Measurements from ENCODE around the gene ADAM33.

ADAM33 gene

DNA sequence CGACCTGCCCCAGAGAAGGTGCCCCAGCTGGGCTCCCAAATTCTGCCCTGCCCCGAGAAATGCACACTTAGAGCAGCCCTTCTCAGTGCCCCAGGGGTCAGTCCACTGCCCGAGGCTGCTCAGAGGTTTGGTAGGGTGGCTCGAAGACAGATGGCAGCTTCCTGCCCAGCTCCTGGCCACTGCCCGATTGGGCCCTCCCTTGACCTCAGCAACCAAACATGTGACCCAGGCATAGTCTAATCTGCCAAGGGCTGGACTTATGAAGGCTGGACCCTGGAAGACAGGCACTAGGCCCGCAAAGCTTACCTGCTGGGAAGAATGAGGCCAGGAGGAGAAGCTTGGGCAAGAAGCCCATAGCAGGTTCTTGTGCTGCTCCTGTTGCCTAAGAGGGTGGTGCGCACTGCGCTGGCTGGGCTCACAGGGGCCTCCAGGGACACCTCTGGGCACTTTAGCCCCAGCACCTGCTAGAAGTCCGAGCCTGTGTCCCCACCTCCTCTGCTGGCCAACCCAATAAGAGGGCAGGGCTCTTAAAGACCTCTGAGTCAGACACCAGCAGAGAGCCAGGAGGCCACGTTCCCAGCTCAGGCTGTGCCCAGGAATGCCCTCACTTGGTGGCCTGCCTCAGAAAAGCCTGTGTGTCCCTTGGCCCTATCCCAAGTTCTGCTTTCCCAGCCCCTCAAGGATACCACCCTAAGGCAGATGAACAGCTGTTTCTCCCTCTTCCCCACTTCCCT, 25.1 kb upstream of the ADAM33 start:
- no peak for DNase-seq

DNA sequence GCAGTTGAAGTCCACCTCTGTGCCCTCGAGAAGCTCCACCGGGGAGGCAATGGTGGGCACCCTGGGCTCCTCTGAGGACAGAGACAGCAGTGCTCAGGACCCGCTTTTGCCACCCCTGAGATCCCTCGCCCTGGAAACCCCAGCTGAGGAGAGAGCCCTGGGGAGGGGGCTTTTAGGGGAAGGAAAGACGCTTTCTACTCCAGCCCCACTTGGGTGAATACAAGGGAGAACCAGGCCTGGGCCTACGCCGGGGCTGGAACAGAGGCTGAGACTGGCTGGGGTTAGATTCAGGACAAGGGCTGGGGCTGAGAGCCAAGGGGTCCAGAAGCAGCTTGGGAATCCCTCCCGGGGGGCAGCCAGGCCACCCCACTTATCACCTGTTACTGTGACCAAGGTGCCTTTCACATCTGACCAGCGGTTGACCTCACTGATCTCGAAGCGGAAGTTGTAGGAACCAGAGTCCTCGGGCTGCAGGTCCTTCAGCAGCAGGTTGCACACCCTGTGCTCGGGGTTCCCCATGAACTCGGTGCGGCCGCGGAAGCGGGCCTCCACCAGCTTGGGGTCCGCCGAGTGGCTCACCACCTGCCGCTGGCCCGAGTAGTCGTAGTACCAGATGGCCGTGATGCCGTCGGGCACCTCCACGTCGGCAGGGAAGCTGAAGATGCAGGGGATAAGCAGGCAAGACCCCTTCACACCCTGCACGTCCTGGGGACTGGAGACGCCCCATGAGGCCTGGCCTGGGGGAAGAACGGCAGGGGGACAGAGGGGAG, 24.3 kb upstream of the ADAM33 start:
- DNase-seq, result no peak

DNA sequence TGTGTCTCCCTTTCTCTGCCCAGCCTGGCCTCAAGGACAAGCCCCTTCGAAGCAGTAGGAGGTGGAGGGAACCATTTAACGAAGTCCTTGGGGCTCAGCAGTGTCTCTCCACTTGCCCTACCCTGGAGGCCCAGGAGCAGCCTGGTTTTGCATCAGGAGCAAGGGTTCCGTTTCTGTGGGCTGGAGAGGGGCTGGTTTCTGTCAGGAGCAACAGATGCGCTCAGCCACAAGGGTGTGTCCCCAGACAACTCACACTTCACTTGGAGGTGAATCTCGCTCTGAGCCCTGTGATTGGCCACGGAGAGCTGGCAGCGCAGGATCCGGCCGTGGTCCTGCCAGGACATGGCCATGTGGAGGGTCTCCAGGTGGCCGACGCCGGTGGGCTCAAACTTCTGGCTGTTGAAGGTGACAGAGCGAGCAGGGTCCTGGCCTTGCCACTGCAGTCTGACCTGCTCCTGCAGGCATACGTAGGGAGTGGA, 23.7 kb upstream of the ADAM33 start:
- no peak for DNase-seq

DNA sequence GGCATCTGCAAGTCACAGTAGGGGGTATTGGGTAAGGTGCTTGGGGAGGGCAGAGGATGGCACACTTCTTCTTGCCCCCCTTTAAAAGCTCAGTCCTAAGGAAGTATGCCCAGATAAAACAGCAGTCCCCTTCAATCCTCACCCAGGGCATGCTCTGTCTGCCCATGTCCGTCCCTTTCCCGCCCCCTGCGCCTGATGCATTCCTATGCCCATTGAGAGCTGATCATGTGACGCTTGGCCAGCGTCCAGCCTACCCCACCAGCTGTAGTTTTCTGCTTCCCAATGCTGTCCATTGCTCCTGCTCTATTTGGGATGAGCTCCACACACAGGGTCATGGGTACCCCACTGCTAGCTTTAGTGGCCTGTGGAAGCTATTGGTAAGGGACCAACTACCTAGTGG, 22.3 kb upstream of the ADAM33 start:
- DNase-seq, result no peak

DNA sequence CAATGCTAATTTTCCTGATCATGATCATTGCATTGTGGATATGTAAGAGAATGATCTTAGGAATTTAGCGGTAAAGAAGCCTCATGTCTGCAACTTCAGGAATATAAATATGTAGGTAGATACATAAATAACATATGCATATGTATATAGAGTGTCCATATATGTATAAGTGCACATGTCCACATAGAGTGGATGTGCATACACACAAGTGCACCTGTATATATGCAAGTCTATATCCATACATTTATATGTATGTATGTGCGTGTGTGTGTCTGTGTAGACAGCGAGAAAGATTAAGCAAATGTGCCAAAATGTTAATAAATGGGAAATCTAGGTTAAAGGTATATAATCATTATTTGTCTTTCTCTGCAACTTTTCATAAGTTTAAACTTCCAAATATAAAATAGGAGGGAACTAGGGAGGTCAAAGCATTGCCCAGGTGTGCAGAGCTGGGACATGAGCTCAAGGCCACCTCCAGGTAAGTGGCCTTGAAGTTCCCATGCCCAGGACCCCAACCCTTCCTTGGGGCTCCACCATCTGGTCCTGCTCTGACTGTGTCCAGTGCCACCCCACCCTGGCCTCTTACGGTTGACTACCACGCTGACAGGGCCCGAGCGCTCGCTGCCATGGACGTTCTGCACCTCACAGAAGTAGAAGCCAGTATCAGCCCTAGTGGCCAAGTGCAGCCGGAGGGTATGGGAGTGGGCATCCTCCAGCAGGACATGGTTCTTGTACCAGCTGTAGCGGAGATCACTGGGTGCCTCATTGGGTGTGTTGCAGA, 21.0 kb upstream of the ADAM33 start:
- no peak for DNase-seq

DNA sequence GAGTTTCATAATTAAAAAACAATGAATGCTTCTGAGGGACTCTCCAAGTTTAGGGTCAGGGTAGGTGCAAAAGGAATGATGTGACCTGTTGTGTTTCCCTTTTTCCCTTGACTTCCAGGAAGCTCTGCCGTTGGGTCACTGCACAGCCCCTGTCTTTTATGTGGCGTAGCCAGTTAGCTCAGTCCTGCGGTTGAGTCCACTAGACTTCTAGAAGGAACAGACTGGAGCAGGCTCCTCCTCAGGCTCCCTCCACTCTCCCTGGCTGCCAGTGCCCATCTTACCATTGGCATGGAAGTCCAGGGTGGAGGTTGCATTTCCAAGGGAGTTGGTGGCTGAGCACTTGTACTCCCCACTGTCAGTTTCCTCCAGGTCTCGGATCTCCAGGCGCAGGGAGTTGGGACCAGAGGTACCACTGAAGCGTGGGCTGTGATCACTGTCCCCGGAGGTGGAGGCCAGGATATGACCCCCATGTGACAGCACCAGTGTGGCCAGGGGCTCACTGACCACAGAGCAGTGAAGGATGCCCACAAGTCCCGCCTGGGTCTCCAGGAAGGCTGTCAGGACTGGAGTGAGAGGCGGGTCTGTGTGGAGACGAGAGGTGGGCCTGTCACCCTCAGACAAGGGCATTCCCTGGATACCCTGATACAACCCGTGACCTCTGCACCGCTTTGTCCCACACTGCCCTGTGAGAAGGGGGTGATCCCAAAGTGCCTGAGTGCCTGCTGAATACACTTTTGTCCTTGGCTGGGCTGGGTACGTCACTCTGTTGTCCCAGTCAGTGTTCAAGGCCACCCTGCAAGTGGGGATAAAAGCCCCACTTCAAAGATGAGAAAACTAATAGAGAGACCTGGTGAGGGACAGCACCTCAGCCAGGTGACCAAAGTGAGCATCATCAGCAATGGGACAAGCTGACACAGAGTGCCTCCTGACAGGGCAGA, 19.5 kb upstream of the ADAM33 start:
- no peak for DNase-seq

DNA sequence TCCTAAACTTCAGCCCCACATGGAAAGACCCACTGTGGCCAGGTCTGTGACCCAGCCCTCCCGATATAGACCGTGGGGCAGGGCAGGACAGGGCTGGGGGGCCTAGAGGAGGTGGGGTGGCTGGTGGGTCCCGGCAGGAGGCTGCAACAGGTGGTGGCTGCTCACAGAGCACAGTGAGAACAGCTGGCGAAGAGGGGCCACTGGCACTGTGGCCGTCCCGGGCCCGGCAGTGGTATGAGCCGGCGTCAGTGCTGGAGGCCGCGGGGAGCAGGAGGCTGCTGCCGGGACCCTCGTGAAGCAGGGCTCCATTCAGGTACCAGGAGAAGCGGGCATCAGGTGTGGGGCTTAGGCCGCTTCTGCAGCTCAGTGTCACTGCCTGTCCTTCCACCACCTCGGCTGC, 17.2 kb upstream of the ADAM33 start:
- no peak for DNase-seq

DNA sequence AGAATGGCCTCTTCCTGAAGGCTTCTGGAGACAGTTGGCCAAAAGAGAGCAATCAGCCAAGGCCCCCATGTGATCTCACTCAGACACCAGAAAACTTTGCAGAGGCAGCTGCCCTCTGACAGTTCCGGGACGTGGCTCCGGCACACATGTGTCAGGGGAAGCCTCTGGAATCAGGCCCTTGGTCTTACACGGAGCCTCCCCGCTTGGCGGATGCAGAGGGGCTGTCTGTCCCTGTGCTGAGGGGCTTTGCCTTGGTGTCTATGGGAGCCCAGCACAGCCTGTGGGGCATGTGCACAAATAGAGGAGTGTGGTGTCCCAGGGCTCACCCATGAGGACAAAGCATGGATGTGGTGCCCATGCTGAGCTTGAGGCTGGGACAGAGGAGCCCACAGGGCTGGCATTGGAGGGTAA, 16.8 kb upstream of the ADAM33 start:
- no peak for DNase-seq

DNA sequence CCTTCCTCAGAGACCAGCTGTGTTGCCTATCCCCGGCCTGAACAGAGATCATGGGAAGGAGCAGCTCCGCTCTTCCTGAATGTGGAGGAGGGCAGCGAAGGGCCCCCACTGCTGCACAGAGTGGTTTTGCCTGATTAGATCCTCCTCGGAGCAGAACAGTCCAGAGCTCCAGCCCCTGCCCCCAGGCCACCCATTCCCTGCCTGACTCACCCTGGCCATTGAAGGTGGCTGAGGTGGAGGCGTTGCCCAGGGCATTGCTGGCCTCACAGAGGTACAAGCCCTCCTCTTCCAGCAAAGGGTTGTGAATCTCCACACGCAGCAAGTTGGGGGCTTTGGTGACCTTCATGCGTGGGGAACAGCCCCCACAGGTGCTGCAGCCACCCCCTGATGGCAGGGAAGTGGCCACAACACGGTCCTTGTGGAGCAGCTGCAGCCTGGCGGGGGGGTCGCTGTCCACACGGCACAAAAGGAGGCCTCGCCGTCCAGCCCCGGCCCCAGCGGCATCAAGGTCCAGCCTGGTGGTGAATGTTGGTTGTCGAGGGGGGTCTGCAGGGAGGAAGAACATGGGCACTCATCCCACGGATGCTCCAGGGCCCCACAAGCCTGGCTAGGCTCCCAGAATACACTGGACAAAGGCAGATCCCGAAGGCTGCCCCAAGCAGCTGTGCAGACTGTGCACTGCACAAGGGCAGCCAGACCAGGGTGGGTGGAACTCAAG, 15.9 kb upstream of the ADAM33 start:
- DNase-seq, result no peak

DNA sequence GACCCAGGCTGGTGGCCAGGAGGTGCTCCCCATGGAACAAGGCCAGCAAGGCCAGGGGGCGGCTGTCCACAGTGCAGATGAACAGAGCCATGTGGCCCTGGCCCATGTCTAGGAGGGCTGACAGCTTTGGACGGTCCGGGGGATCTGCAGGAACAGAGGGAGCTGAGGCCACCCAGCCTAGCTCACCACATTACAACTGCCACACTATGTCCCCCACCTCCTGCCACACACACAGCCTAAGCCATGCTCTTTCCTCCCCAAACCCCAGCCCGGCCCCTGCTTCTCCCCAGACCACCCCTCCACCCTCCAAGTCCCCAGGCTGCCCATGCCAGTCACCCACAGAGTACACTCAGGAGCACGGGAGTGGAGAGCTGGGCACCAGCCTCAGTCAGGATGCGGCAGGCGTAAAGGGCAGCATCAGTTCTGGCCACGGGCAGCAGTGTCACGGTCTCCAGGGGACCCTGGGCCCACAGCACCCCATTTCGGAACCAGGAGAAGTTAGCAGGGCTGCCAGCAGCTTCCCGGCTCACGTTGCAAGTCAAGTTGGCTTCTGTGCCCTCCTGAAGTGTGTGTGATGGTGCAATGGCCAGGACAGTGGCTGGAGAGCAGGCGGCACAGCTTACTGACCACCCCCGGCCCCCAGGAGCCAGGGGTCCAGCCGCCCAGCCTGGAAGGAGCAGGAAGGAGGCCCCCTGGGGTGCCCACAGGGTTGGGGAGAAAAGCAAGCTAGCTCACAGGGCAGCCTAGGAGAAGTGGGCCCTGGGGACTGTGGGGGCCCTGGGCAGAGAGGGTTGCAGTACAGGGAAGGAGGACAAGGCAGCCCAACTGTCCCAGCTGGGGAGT, 15.2 kb upstream of the ADAM33 start:
- DNase-seq, result no peak

DNA sequence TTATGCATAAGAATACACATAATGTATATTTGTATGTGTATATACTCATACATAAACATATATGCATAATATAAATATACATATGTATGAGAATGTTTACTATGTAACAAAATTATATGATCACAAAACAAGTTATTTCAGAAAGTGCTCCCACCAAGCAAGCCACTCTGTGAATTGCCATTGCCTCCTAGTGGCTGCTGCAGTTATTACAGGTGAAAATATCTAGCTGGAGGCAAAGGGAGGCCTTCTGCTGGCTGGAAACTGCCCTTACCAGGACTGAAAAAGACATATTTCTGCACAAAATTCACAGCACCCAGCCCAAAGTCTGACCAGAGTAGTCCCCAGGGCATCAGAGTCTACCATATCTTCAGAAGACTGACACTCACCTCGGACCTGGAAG, 14.4 kb upstream of the ADAM33 start:
- no peak for DNase-seq

DNA sequence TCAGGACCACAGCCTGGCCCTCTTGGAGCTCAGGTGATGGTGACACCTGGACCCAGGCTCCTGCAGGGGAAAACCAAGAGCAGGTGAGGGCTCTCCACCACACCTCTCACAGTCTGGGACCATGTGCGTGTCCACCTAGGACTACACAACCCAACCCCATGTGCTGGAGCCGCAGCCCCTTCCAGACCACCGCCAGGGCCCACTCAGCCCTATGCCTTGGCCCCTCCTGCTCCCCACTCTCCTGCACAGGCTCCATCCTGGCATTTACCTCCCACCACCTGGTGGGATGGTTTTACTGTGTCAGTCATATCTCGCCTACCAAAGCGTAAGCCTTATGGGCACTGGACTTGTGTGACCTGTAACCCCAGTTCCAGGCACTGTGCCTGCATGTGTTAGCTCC, 13.1 kb upstream of the ADAM33 start:
- no peak for DNase-seq

DNA sequence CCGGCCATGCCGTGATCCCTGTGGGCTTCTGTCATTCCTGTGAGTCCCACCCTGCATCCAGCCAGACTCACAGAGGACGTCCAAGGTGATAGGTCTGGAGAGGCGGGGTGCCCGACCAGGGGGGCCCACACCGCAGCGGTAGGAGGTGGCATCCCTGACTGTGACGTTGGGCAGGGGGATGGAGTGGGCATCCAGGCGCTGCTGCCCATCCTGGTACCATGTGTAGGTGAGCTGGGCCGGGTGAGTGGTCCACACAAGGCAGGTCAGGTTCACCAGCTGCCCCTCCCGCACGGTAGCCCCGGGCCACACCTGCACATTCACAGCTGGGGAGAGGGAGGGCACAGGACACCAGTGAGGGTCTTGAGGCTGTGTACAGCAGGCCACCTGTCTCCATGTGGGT, 11.6 kb upstream of the ADAM33 start:
- no peak for DNase-seq

DNA sequence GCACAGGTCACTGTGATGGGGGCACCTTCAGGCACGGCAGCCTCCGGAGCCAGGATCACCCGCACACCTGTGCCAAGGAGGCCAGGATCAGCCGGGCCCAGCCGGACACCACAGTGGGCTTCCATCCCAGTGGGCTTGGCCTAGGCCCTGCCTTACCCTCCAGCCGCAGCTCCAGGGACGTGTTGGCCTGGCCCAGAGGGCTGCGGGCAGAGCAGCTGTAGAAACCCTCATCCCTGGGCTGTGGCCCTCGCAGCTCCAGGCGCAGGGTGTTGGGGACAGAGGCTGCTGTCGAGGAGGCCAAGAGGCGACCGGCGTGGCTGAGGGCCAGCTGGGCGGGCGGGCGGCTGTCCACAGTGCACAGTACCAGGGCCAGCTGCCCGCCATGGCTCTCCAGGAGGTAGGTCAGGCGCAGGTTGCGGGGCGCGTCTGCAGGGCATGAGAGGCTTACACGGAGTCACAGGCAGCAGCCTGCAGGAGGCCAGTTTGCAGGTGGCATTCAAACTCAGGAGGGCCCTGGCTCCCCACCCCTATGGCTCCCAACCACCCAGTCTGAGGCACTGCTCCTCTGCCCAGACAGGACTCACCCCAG, 11.0 kb upstream of the ADAM33 start:
- no peak for DNase-seq

DNA sequence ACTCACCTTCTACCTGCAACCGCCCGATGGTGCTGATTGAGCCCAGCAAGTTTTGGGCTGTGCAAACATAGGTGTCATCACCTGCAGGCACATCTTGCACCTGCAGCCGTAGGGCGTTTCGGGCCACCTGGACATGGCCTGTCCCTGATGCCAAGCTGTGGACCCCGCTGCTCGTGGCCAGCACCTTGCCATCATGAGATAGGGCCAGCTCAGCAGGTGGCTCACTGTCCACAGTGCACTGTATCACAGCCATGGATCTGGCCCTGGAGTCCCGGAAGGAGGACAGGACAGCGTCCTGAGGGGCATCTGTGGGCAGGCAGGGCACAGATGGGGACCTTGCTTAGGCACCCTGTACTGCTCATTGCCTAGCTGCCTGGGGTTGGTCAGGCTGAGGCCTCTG, 10.1 kb upstream of the ADAM33 start:
- no peak for DNase-seq

DNA sequence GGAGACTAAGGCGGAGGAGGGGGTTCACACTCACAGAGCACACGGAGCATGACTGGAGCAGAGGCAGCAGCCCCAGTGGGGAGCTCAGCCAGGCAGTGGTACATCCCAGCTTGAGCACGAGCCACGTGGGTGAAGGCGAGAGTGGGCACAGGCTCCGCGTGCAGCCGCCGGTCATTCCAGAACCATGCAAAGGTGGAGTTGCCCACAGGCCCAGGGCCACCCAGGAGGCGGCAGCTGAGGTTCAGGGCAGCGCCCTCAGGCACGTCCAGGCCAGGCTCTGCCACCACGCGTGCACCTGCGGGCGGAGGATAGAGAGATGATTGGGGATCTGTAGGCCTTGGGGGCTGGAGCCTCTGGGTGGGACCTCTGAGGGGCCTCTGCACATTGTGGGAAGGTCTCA, 9.5 kb upstream of the ADAM33 start:
- no peak for DNase-seq

DNA sequence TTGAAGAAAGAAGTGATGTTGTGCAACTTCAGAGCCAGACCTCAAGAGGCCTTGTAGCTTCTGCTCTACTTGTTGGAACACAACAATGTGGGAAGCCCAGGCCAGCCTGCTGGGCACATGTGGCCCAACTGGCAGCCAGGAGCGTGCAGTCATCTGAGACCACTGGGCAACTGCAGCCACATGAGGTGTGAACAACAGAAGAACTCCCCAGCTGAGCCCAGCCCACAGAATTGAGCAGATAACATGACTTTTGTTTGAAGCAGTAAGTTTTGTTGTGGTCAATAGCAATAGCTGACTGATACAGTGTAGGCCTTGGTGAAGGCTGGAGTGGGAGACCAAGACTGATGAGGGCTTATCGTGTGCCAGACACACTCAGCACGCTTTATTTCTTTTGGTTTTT, 8.6 kb upstream of the ADAM33 start:
- no peak for DNase-seq

DNA sequence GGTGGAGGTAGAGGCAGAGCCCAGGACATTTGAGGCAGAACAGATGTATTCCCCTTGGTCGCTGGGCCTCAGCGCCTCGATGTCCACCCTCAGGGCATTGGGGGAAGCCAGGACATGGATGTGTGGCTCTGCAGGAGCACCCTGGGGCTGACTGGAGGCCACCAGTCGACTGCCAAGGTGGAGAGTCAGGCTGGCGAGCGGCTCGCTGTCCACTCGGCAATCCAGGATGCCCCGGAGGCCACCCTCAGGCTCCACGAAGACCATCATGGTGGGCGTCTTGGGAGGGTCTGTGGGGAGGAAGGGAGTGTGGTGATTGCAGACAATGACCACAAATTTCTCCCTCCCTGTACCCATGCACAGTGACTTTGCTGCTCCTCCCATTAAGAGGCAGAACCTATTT, 8.2 kb upstream of the ADAM33 start:
- no peak for DNase-seq

DNA sequence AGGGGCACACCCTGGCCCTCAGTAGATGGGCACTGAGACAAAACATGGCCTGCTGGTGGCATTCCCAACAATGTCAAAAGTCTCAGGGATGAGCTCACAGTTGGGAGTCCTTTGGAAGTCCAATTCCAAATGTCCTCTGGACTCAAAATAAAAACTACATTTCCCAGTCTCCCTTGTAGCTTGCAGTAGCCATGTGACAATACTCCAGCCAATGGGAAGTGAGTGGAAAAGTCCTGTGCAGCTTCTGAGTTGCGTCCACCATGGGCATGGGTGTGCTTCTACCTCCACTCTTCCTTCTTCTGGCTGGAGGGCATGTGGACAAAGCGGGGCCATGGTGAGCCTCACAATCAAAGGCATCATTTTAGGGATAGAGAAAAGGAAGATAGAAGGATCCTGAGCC, 5.8 kb upstream of the ADAM33 start:
- no peak for DNase-seq

DNA sequence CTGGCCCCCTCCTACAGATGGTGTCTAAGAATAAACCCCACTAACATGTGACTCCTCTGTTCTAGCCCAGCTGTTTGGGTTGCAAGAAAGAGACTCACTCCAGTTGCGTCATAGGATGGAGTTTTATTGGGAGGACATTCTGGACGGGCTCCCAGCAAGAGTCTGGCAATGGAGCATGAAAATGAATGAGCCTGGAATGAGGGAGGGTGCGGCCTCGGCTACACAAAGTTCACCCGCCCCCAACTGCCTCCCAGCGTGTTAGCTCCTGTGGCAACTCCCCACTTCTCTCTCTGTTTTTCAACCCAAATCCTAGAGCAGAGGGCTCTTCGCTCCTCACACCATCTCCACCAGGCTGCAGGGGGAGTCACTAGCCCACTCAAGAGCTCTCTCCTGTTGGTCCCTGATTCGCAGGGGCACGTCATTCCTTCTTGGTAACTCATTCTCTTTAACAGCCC, 5.1 kb upstream of the ADAM33 start:
- no peak for DNase-seq

Measured in stimulated activated CD4-positive, alpha-beta T cell treated with anti-CD3 and anti-CD28 coated beads, Interleukin-15, amount 100 ng/mL, for 24 hours (primary cell).